H9 (cell line): Measurements from ENCODE around the gene PARP3. TPM values are rescaled to one million over a fixed set of nuclear protein-coding genes. Genes with fewer than 3 reads are reported as not detected.

ENCODE experiments used
- DNase-seq: peaks from one replicate; pipeline ENCODE4 v3.0.0-alpha.2; 2017
- H2AFZ ChIP-seq: one replicate; pipeline ENCODE4 v1.6.1; 2013; ENCODE audit warnings: mild to moderate bottlenecking, low read length, control low read depth, moderate library complexity
- H2AK5ac ChIP-seq: 2 replicates; pipeline ENCODE4 v1.6.1; 2013; ENCODE audit warnings: low read length, control low read depth, mixed read lengths; ENCODE audit not compliant: insufficient read length
- H2BK120ac ChIP-seq: one replicate; pipeline ENCODE4 v1.6.1; 2013; ENCODE audit warnings: low read depth, mild to moderate bottlenecking, low read length, control low read depth, inconsistent platforms; ENCODE audit not compliant: poor library complexity, severe bottlenecking
- H2BK12ac ChIP-seq: 2 replicates; pipeline ENCODE4 v1.6.1; 2013; ENCODE audit warnings: low read length, control low read depth, mixed read lengths, low read depth; ENCODE audit not compliant: insufficient read length
- H2BK15ac ChIP-seq: 2 replicates; pipeline ENCODE4 v1.6.1; 2013; ENCODE audit warnings: low read depth, low read length, control low read depth
- H2BK20ac ChIP-seq: one replicate; pipeline ENCODE4 v1.6.1; 2013; ENCODE audit warnings: low read depth, mild to moderate bottlenecking, low read length, control low read depth, inconsistent platforms; ENCODE audit not compliant: poor library complexity, severe bottlenecking
- H2BK5ac ChIP-seq: 2 replicates; pipeline ENCODE4 v1.6.1; 2013; ENCODE audit warnings: low read length, control low read depth, mixed read lengths; ENCODE audit not compliant: insufficient read length
- H3K14ac ChIP-seq: 2 replicates; pipeline ENCODE4 v1.6.1; 2013; ENCODE audit warnings: low read length, control low read depth; ENCODE audit not compliant: insufficient read depth
- H3K18ac ChIP-seq: 2 replicates; pipeline ENCODE4 v1.6.1; 2013; ENCODE audit warnings: low read depth, mild to moderate bottlenecking, mixed read lengths, low read length, control low read depth; ENCODE audit not compliant: insufficient read length
- H3K23ac ChIP-seq: 2 replicates; pipeline ENCODE4 v1.6.1; 2013; ENCODE audit warnings: low read length, control low read depth, mixed read lengths, low read depth; ENCODE audit not compliant: insufficient read length
- H3K23me2 ChIP-seq: 2 replicates; pipeline ENCODE4 v1.6.1; 2013; ENCODE audit warnings: low read depth, mild to moderate bottlenecking, mixed read lengths, low read length, control low read depth; ENCODE audit not compliant: insufficient read length, poor library complexity, severe bottlenecking
- H3K27ac ChIP-seq: 2 replicates; pipeline ENCODE4 v1.5.1; 2013; ENCODE audit warnings: low read length, control low read depth, mixed read lengths, low read depth; ENCODE audit not compliant: insufficient read length
- H3K27me3 ChIP-seq: 2 replicates; pipeline ENCODE4 v1.6.1; 2013; ENCODE audit warnings: low read length, control low read depth, inconsistent platforms; ENCODE audit not compliant: insufficient read depth
- H3K4ac ChIP-seq: 2 replicates; pipeline ENCODE4 v1.6.1; 2013; ENCODE audit warnings: low read depth, mild to moderate bottlenecking, control low read depth, inconsistent platforms, low read length, moderate library complexity
- H3K4me1 ChIP-seq: 2 replicates; pipeline ENCODE4 v1.6.1; 2013; ENCODE audit warnings: low read length, control low read depth, inconsistent platforms; ENCODE audit not compliant: insufficient read depth
- H3K4me2 ChIP-seq: 2 replicates; pipeline ENCODE4 v1.6.1; 2013; ENCODE audit warnings: low read length, control low read depth, mixed read lengths; ENCODE audit not compliant: insufficient read length, insufficient read depth
- H3K56ac ChIP-seq: 2 replicates; pipeline ENCODE4 v1.6.1; 2013; ENCODE audit warnings: low read depth, mild to moderate bottlenecking, mixed read lengths, low read length, control low read depth; ENCODE audit not compliant: insufficient read length
- H3K79me1 ChIP-seq: 2 replicates; pipeline ENCODE4 v1.6.1; 2013; ENCODE audit warnings: low read depth, mild to moderate bottlenecking, moderate library complexity, low read length, control low read depth, inconsistent platforms; ENCODE audit not compliant: insufficient read depth, poor library complexity, severe bottlenecking
- H3K79me2 ChIP-seq: 2 replicates; pipeline ENCODE4 v1.6.1; 2013; ENCODE audit warnings: low read length, control low read depth, inconsistent platforms; ENCODE audit not compliant: insufficient read depth
- H3K9ac ChIP-seq: 2 replicates; pipeline ENCODE4 v1.6.1; 2013; ENCODE audit warnings: low read length, control low read depth, mixed read lengths; ENCODE audit not compliant: insufficient read length; ENCODE audit errors: extremely low read depth
- H3K9me3 ChIP-seq: one replicate; pipeline ENCODE4 v1.6.1; 2013; ENCODE audit warnings: low read depth, low read length, inconsistent platforms; ENCODE audit not compliant: control insufficient read depth
- H3T11ph ChIP-seq: one replicate; pipeline ENCODE4 v1.6.1; 2013; ENCODE audit warnings: mild to moderate bottlenecking, low read length, control low read depth, inconsistent platforms
- H4K20me1 ChIP-seq: one replicate; pipeline ENCODE4 v1.6.1; 2013; ENCODE audit not compliant: control insufficient read depth, insufficient read length, insufficient read depth
- H4K5ac ChIP-seq: 2 replicates; pipeline ENCODE4 v1.6.1; 2013; ENCODE audit warnings: low read depth, mild to moderate bottlenecking, mixed read lengths, low read length, control low read depth; ENCODE audit not compliant: insufficient read length
- H4K8ac ChIP-seq: replicated peaks from 2 replicates; pipeline ENCODE4 v1.6.1; 2013; ENCODE audit warnings: low read length, control low read depth, mixed read lengths, low read depth; ENCODE audit not compliant: insufficient read length
- H4K91ac ChIP-seq: 2 replicates; pipeline ENCODE4 v1.6.1; 2013; ENCODE audit warnings: low read depth, mild to moderate bottlenecking, moderate library complexity, mixed read lengths, low read length, control low read depth; ENCODE audit not compliant: insufficient read length
- H3K27ac Mint-ChIP-seq, 3 experiments: 2 replicates in 2 of 3; 3 replicates in 1 of 3; pipeline ENCODE4 v1.8.0; 2020 to 2021; ENCODE audit warnings: mixed read lengths in 3 of 3, mild to moderate bottlenecking in 1 of 3, moderate library complexity in 1 of 3
- H3K27me3 Mint-ChIP-seq: 2 replicates; pipeline ENCODE4 v1.8.0; 2021; ENCODE audit warnings: low read depth, mild to moderate bottlenecking, moderate library complexity, mixed read lengths
- H3K36me3 Mint-ChIP-seq, 3 experiments: 2 replicates in 2 of 3; 3 replicates in 1 of 3; pipeline ENCODE4 v1.8.0; 2020 to 2021; ENCODE audit warnings: low read depth in 3 of 3, mixed read lengths in 3 of 3; ENCODE audit not compliant: insufficient read depth in 1 of 3
- H3K4me1 Mint-ChIP-seq, 2 experiments: 2 replicates each; pipeline ENCODE4 v1.8.0; 2020; ENCODE audit warnings: mixed read lengths in 2 of 2
- H3K4me3 Mint-ChIP-seq, 2 experiments: 2 replicates in 1 of 2; 3 replicates in 1 of 2; pipeline ENCODE4 v1.8.0; 2020 to 2021; ENCODE audit warnings: mild to moderate bottlenecking in 2 of 2, mixed read lengths in 2 of 2, moderate library complexity in 1 of 2
- H3K9me3 Mint-ChIP-seq, 2 experiments: 2 replicates in 1 of 2; 3 replicates in 1 of 2; pipeline ENCODE4 v1.8.0; 2020; ENCODE audit warnings: mild to moderate bottlenecking in 2 of 2, mixed read lengths in 2 of 2, moderate library complexity in 1 of 2
- CTCF ChIP-seq: fragments of 200-600 bp; sonication (generic); conservative IDR thresholded peaks from 3 replicates; pipeline ENCODE4 v1.8.0; 2021; ENCODE audit warnings: antibody characterized with exemption, mild to moderate bottlenecking
- WGBS: extraction: QIAGEN DNeasy Blood & Tissue Kit; methylation state at CpG from one replicate; pipeline ENCODE4 v1.1.7; 2013; ENCODE audit warnings: missing lambda C conversion rate, low lambda C conversion rate, mixed read lengths; ENCODE audit not compliant: insufficient read length; ENCODE audit errors: extremely low coverage; 5-methylcytosine and 5-hydroxymethylcytosine counted together
- total RNA-seq: library from RNA; stranded (reverse); gene quantifications from 2 replicates; pipeline ENCODE4 v1.2.1, GENCODE V29; 2021

The PARP3 gene
- total RNA-seq, 1 experiment from 2014 or later, result 1.3 TPM

- peak overlapping the region; percentile 82 for H3K4me2 ChIP-seq
- no CpG with 5 or more reads among the region's 2 CpGs for WGBS
- DNase-seq, result no peak
- H3K4me3 Mint-ChIP-seq, result peak overlapping the region; percentile 100
- no peaks in the 10 kb centered on the region for H3K9me3 ChIP-seq
- peak overlapping the region; percentile 58 for H2AK5ac ChIP-seq
- H3K27ac Mint-ChIP-seq, result peak overlapping the region; percentile 99 to 100 (median 100); a peak in 6 of 7 replicates
- H2BK15ac ChIP-seq, result no peak overlapping the region
- no peaks in the 10 kb centered on the region; a peak in 1 of 5 replicates for H3K9me3 Mint-ChIP-seq
- H3K27ac ChIP-seq, result peak overlapping the region; percentile 65
- no peak overlapping the region for H4K91ac ChIP-seq
- H3K9ac ChIP-seq, result peak overlapping the region; percentile 100
- H3K4me1 Mint-ChIP-seq, result peaks cover 18 to 32% of the 10 kb centered on the region in 2 experiments
- H3K27me3 ChIP-seq, result no peaks in the 10 kb centered on the region
- H3K4ac ChIP-seq, result no peak overlapping the region
- peaks cover 7% of the 10 kb centered on the region for H3K79me1 ChIP-seq
- H2BK5ac ChIP-seq, result no peak overlapping the region
- H3K14ac ChIP-seq, result 0 out of 2 replicates have a peak overlapping the region, but pooled peaks have one; percentile 43
- H4K8ac ChIP-seq, result peak overlapping the region; percentile 95
- no peak overlapping the region for H3K56ac ChIP-seq
- H2BK12ac ChIP-seq, result no peak overlapping the region
- peaks cover 11% of the 10 kb centered on the region for H3K23me2 ChIP-seq
- peaks cover 10% of the 10 kb centered on the region; the same call in 1 of the 2 replicates for H3K79me2 ChIP-seq
- no peak overlapping the region for H3T11ph ChIP-seq
- H3K4me1 ChIP-seq, result peaks cover 7% of the 10 kb centered on the region
- H3K18ac ChIP-seq, result peak overlapping the region; percentile 30
- H2AFZ ChIP-seq, result no peak overlapping the region
- no peak overlapping the region for H2BK120ac ChIP-seq
- no peak for TF ChIP-seq CTCF
- H4K20me1 ChIP-seq, result peaks cover 2% of the 10 kb centered on the region
- H3K36me3 Mint-ChIP-seq, result peaks cover 40 to 47% (median 46%) of the 10 kb centered on the region in 3 experiments
- no peak overlapping the region for H2BK20ac ChIP-seq
- H3K27me3 Mint-ChIP-seq, result peaks cover 1% of the 10 kb centered on the region
- peak overlapping the region; percentile 93 for H4K5ac ChIP-seq
- no peak overlapping the region for H3K23ac ChIP-seq
Measured at GRCh38 chr3:51994530-51994929, 52.4 kb downstream of the PARP3 start.
